Astrocyte (in vitro differentiated cells and primary cell): Measurements from ENCODE around the gene CCNB1.

Experiments
- CTCF ChIP-seq: IDR thresholded peaks from 2 replicates; pipeline ENCODE4 v1.5.1; 2011; ENCODE audit warnings: low read depth, mild to moderate bottlenecking, inconsistent platforms, low read length, moderate library complexity; ENCODE audit not compliant: insufficient read depth
- EZH2 ChIP-seq: IDR thresholded peaks from 2 replicates; pipeline ENCODE4 v1.6.1; 2012; ENCODE audit warnings: mild to moderate bottlenecking, low read length, inconsistent platforms; ENCODE audit not compliant: insufficient read depth

- TF ChIP-seq CTCF (no peak), EZH2 (no peak)
These were observed 50.2 kb downstream of the CCNB1 start for GRCh38 chr5:69217151-69217511.
